HCT116 (cell line): ENCODE data around the gene IL22RA1.

Source experiments
- CBX3 ChIP-seq: IDR thresholded peaks from 2 replicates; pipeline ENCODE4 v1.6.1; 2012; ENCODE audit warnings: low read depth
- ELF1 ChIP-seq: IDR thresholded peaks from 2 replicates; pipeline ENCODE4 v1.6.1; 2012; ENCODE audit warnings: low read depth, borderline replicate concordance
- EZH2 ChIP-seq: fragments of 200-600 bp; sonication (generic); IDR thresholded peaks from 2 replicates; pipeline ENCODE4 v1.6.1; 2017; ENCODE audit warnings: antibody characterized with exemption, mixed run types
- EZH2phosphoT487 ChIP-seq: fragments of 200-600 bp; IDR thresholded peaks from 2 replicates; pipeline ENCODE4 v1.6.1; 2018; ENCODE audit warnings: antibody characterized with exemption, borderline replicate concordance
- MAX ChIP-seq: IDR thresholded peaks from 2 replicates; pipeline ENCODE4 v1.6.1; 2012
- POLR2A ChIP-seq: IDR thresholded peaks from 2 replicates; pipeline ENCODE4 v1.7.0; 2011; ENCODE audit warnings: borderline replicate concordance; ENCODE audit not compliant: insufficient read depth, insufficient read length; ENCODE audit errors: extremely low read depth
- POLR2AphosphoS5 ChIP-seq: IDR thresholded peaks from 2 replicates; pipeline ENCODE4 v1.6.1; 2011; ENCODE audit warnings: mild to moderate bottlenecking, low read depth, low read length, moderate library complexity
- REST ChIP-seq: IDR thresholded peaks from 2 replicates; pipeline ENCODE4 v1.6.1; 2012; ENCODE audit warnings: low read depth
- SIN3A ChIP-seq: IDR thresholded peaks from 2 replicates; pipeline ENCODE4 v1.6.1; 2012; ENCODE audit warnings: low read depth
- SRF ChIP-seq: IDR thresholded peaks from 2 replicates; pipeline ENCODE4 v1.6.1; 2012; ENCODE audit warnings: low read depth
- TF ChIP-seq, protein P1 (sequence below), 3 experiments: fragments of 200-600 bp in 1 of 3; sonication (generic) in 1 of 3; IDR thresholded peaks in 2 of 3; conservative IDR thresholded peaks in 1 of 3; 2 replicates each; pipeline ENCODE4 v1.5.1; 2012 to 2017; ENCODE audit warnings: low read depth in 2 of 3, low read length in 2 of 3, antibody characterized with exemption in 1 of 3, borderline replicate concordance in 1 of 3, control low read depth in 1 of 3, mild to moderate bottlenecking in 1 of 3, mixed read lengths in 1 of 3, mixed run types in 1 of 3, moderate library complexity in 1 of 3; ENCODE audit not compliant: insufficient read depth in 1 of 3

GRCh38 chr1:24133819-24134218 is 9.1 kb downstream of the IL22RA1 start:
- no peak for TF ChIP-seq EZH2
- no peak for TF ChIP-seq POLR2AphosphoS5
- no peak for TF ChIP-seq ELF1
- TF ChIP-seq POLR2A, result no peak
- TF ChIP-seq, protein P1, sequence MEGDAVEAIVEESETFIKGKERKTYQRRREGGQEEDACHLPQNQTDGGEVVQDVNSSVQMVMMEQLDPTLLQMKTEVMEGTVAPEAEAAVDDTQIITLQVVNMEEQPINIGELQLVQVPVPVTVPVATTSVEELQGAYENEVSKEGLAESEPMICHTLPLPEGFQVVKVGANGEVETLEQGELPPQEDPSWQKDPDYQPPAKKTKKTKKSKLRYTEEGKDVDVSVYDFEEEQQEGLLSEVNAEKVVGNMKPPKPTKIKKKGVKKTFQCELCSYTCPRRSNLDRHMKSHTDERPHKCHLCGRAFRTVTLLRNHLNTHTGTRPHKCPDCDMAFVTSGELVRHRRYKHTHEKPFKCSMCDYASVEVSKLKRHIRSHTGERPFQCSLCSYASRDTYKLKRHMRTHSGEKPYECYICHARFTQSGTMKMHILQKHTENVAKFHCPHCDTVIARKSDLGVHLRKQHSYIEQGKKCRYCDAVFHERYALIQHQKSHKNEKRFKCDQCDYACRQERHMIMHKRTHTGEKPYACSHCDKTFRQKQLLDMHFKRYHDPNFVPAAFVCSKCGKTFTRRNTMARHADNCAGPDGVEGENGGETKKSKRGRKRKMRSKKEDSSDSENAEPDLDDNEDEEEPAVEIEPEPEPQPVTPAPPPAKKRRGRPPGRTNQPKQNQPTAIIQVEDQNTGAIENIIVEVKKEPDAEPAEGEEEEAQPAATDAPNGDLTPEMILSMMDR (IDR thresholded peaks at IDR 0.05 in 2 of 3, conservative IDR thresholded peaks at IDR 0.05 in 1 of 3; ENCODE audit: borderline replicate concordance in 1 of 3, insufficient read depth in 1 of 3, low read depth in 2 of 3, low read length in 2 of 3), result no peak
- no peak for TF ChIP-seq CBX3
- TF ChIP-seq SIN3A, result no peak
- no peak for TF ChIP-seq MAX
- TF ChIP-seq SRF, result no peak
- no peak for TF ChIP-seq EZH2phosphoT487
- no peak for TF ChIP-seq REST
